ENCODE measurements around the gene FUCA2.
A peak's percentile ranks its signal among the peaks of the same experiment; 100 is the strongest.
"Not testable (repeated sequence)": the region's sequence is repeated elsewhere in the genome, so short reads cannot be mapped to it uniquely, and the experiment has no call there.

The FUCA2 gene

DNA sequence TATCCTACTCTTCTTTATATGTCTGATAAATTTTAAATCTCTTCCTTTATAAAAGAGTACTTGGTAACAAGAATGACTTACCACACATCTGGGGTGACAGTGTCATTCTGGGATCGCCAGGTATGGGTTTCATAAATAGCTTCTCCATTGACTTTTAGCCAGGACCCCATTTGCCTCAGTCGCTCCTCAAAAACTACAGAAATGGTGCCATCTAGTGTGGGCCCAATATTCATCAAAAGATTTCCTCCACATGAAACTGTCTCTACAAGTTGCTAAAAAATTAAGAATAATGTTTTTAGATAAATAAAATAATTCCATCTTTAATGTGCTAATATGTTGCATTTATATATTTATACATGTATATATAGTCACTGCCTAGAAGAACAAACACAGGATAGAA, 9.7 kb downstream of the FUCA2 start:
- no peak for DNase-seq (ENCODE audit: low read depth in 1 of 2, low spot score in 1 of 2)

DNA sequence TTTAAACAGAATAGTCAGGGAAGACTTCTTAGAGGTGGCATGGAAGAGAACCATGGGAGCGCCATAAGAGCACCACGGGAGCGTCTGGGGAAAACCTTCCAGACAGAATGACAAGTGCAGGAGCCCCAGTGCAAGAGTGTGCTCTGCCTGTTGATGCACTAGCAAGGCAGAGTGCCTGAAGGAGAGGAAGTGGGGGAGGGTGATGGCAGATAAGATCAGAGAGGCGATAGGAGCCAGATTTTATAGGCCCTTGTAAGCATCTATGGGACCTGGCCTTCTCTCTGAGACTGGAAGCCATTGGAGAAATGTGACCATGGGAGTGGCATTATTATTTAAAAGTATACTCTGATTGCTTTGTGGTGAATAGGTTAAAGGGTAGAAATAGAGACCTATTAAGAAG, 13.1 kb downstream of the FUCA2 start:
- DNase-seq (ENCODE audit: low read depth in 1 of 2, low spot score in 1 of 2), result no peak

DNA sequence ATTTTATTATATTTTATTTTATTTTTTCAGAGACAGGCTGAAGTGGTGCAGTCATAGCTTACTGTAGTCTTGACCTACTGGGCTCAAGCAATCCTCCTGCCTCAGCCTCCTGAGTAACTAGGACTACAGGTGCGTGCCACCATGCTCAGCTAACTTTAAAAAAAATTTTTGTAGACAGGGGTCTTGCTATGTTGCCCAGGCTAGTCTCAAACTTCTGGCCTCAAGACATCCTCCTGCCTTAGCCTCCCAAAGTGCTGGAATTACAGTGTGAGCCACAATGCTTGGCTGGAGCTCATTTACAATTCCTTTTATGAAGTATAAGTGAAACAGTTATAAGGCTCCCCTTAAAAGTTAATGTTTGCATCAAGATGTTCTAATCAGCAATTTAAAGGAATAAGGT, 14.5 kb downstream of the FUCA2 start:
- DNase-seq (ENCODE audit: low read depth in 1 of 2, low spot score in 1 of 2), result no peak

DNA sequence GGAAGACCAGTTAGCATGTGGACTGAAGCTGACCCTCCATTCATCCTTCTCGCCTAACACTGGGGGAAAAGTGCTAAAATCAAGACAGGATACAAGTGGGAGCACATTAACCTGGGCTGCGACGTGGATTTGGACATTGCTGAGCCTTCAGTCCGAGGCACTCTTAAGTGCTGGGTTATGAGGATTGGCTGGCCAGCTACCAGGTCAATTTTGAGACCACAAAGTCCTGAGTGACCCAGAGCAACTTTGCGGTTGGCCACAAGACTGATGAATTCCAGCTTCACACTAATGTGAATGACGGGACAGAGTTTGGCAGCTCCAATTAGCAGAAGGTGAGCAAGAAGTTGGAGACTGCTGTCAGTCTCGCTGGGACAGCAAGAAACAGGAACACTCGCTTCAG, 20.7 kb downstream of the FUCA2 start:
- no peak for DNase-seq (ENCODE audit: low read depth in 1 of 2, low spot score in 1 of 2)

DNA sequence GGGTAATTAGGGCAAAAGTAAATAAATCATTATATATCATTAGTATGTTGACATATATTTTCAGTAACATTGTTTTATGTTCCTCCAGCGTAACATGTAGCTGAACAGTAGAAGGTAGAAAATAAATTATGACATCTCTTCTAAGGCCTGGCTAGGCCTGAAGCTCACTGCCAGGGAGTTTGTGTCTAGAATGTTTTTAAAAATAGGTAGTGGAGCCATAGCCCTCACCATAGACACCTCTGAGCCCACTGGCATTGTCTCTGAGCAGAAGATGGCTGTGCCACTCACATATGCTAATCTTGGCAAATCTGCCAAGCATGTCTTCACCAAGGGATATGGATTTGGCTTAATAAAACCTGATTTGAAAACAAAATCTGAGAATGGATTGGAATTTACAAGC, 21.3 kb downstream of the FUCA2 start:
- no peak for DNase-seq (ENCODE audit: low read depth in 1 of 2, low spot score in 1 of 2)

DNA sequence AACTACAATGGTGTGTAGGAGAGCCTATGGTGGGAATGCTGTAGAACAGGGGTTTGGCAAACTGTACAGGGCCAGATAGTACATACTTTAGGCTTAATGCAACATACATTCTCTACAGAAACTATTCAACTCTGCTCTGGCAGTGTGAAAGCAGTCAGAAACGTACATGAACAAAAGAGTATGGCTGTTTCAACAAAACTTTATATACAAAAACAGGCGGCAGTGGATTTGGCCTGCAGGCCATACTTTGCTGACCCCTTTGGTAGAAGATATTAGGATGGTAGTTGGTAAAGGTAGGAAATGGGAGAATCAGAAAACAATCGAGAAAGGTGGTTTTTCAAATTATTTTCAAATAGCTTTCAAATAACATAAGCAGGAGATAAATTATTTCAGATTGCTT, 24.8 kb downstream of the FUCA2 start:
- no peak for DNase-seq (ENCODE audit: low read depth in 1 of 2, low spot score in 1 of 2)

DNA sequence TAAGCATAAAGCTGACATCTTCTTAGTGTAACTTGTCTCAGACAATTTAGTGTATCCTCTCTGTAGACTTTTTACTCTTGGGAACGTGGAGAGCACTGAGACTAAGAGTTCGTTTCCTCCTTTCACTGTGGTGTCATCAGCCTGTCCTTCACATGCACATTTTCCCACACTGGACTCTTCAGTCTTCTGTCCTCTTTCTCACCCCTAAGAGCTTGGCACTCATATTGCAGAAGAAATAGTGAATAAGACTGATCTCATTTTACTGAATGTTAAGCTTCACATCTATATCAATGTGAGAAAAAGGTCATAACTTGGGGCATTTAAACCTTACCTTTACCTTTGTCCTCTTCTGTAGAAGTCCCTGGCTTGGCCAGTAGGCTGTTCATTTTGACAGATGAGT, 25.6 kb downstream of the FUCA2 start:
- DNase-seq (ENCODE audit: low read depth in 1 of 2, low spot score in 1 of 2), result no peak

DNA sequence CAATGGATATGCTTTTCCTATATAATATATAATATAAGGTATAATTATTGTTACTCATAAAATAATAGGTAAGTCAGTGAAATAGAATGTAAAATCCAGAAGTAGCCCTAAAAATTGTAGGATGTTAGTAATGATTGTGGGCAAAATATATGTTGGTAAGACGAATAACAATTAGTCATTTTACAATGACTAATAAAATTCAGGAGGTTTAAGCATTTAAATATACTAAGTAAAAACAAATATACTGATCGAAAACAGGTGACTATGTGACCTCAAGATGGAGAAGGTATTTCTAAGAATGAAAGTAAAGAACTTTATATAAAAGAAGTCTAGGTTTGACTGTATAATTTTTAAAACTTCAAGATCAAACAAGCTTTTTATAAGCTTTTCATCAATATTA, 28.9 kb downstream of the FUCA2 start:
- no peak for DNase-seq (ENCODE audit: low read depth in 1 of 2, low spot score in 1 of 2)

DNA sequence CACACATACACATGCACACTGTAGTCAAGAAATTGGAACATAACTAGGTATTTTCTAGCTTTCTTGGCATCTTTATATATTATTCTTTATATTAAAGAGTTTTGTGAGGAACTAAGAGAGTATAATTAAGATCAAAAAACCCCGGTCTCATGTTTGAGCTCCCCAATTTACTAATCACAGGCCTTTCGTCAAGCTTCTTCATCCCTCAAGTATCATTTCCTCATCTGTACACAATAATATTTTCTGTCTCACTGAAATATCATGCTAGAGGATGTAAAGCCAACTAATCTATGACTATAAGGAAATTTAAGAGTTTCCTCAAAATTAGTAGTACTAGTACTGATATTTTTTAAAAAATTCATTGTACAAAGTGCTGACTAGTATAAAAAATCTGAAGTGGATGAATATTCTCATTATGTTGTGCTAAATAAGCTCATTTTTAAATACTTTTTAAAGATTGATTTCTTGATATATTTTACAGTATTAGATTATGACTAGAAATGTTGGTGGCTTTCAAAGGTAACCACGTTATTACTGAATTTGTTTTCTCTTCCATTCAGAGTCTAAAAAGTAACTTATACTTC, 32.9 kb downstream of the FUCA2 start:
- DNase-seq (ENCODE audit: low read depth in 1 of 2, low spot score in 1 of 2), result no peak

DNA sequence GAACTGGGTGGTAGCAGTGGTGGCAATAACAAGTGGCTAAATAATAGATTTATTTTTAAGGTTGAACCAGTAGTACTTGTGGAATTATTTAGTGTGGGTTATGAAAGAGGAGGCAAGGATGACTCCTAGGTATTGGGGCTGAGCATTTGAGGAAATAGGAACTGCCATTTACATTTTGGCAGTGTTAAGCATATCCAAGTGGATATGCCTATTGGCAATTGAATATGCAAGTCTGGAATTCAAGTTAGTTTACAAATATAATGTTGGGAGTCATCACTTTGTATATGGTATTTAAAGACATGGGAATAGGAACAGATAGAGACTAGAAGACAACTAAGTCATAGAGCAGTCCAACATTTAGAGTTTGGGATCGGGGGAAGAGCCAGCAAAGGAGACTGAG, 35.0 kb downstream of the FUCA2 start:
- DNase-seq (ENCODE audit: low read depth in 1 of 2, low spot score in 1 of 2), result no peak

DNA sequence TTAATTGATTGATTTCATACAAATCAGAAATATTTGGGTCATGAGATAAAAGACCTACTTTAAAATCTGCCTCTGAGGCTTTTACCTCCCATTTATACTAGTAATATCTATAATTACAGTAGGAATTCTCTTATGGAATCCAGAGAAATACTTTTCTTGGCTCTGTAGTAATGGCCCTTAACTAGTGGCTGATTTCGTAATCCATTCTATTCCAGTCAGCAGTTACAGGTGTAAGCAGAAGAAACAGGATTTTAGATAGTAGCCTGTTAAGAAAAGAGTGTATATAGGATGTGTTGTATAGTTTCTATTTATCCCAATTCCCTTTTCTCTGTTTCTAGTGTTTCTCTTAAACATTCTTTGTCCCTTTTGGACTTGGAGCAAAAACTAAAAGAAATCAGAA, 39.7 kb downstream of the FUCA2 start:
- no peak for DNase-seq (ENCODE audit: low read depth in 1 of 2, low spot score in 1 of 2)

DNA sequence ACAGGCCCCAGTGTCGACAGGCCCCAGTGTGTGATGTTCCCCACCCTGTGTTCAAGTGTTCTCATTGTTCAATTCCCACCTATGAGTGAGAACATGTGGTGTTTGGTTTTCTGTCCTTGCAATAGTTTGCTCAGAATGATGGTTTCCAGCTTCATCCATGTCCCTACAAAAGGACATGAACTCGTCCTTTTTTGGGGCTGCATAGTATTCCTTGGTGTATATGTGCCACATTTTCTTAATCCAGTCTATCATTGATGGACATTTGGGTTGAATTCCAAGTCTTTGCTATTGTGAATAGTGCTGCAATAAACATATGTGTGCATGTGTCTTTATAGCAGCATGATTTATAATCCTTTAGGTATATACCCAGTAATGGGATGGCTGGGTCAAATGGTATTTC, 42.7 kb downstream of the FUCA2 start:
- DNase-seq (ENCODE audit: low read depth in 1 of 2, low spot score in 1 of 2), result not testable (repeated sequence)

DNA sequence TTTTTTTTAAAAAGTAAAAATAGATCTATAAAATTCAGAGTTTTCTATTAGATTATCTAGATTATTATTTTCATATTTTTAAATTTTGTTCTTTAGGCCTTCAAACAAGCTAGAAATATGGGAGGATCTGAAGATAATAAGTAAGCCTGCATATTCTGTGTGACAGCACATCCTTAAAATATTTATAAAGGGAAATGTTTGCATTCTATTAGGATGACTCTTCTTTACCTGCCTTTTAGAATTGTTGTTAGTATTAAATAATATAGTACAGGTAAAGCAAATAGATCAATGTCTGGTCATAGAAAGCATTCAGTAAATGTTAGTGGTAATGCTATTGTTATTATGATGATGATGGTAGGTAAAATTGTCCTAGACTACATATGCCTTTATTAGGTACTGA, 43.5 kb downstream of the FUCA2 start:
- no peak for DNase-seq (ENCODE audit: low read depth in 1 of 2, low spot score in 1 of 2)

DNA sequence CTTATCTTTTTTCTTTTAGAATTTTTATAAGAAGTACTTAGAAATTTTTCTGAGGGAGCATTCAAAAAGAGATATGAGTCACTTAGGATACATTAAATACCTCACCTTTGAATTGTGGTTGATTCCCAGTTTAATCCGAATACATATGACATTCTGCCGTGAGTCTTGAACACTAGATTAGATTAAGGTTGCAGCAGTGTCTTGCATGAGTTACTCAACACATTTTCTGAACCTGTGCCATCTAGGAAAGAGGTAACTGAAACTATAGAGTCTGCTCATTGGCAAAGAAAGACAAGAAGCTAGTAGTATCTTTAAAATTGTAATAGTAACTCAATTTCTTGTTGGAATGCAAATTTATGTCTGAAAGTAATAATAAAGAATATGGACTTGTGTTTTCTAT, 46.0 kb downstream of the FUCA2 start:
- DNase-seq (ENCODE audit: low read depth in 1 of 2, low spot score in 1 of 2), result no peak

DNA sequence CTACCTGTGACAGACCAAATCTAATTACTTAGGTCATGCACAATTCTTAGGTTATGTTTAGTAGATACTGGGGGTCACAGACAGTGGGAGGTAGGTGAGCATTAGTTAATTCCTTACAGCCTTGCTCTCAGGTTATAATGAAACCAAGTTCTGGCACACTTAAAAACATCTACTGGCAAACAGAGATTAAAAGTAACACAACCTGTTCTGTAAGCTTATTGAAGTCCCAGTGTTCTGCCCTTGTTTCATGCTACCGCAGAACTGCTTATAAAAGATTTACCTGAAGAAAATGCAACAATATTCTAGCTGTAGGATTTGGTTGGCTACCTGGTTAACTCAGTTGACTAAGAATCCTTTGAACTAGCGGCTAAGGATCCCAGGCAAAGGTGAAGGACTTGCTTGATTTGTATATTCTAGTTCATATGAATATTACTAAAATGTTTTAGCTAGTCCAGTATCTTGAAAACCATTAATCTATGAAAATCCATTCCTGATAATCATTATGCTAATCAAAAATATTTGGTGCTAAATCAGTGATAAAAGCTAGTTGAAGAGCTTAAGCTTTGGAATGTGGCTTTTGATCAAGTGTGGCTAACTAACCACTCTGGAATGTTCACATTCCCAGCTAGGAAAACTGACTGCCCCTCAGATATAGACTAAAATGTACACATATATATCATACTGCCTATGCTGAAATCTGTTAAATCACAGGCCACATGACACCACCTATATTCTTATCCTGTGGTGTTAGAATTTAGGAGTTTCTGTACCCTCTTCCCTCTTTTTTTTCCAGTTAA, 53.8 kb downstream of the FUCA2 start:
- no peak for DNase-seq (ENCODE audit: low read depth in 1 of 2, low spot score in 1 of 2)

DNA sequence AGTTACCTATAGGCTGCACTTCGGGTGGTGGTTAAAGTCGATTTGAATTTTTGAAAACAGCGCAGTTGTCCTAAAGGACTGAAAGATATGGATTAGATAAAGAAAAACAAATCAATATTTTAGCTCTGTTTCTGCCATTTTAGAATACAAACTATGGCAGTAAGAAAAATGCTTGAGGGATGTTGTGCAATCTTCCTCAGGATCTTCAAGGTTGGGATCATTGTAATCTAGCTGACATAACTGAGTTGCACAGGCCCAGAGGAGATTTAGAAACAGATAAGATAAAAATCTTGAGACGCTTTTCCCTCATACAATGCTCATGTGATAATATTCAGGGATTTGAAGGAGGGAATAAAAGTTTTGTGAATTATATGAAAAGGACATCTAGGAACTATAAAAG, 60.0 kb downstream of the FUCA2 start:
- DNase-seq (ENCODE audit: low read depth in 1 of 2, low spot score in 1 of 2), result no peak

DNA sequence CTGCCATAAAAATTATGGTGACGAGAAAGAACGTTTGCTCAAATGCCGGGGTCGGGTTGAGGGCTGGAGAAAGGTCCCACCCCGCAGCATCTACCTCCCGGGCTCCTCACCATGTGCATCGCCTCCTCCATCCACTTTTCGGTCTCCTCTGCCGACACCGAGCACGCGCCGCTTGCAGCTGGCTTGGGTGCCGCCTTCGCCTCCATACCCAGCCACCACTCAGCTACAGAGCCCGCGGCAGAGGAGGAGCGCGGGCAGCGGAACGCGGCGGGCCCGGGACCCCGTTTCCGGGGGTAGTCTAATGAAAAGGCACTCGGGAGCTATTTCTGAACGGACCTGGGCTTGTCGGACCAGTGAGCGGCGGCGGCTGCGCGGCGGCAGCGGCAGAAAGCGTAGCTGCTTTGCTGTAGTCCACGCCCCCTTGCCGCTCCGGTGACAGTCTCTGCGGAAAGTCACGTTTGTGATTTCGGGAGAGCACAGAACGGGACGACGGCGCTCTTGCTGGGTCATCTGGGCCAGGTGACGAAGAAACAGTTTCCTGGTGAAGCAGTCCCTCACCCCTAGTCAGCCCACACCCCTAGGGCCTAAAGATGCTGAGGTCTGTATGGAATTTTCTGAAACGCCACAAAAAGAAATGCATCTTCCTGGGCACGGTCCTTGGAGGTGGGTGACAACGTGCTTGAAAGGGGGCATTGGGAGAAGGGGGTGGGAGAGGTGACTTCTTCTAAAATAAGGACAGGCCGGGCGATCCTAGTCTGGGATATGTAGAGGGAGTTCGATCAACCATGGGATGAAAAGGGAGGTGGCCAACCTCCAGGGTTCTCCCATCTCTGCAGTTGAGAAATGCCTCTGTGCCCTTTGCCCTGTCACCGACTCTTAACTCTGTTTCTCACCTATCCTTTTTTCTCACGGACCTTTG, 60.8 kb downstream of the FUCA2 start, which contains the start of the genes ADAT2 and PEX3:
Gene ADAT2 (minus strand): TSS at position 243 of the 919 bp plus-strand sequence. CDS start 37 bp downstream, at position 206.
Gene PEX3 (plus strand): TSS at position 353 of the 919 bp plus-strand sequence. CDS start 238 bp downstream, at position 591.
- DNase-seq (ENCODE audit: low read depth in 1 of 2, low spot score in 1 of 2), result peak; percentile 82 to 91

DNA sequence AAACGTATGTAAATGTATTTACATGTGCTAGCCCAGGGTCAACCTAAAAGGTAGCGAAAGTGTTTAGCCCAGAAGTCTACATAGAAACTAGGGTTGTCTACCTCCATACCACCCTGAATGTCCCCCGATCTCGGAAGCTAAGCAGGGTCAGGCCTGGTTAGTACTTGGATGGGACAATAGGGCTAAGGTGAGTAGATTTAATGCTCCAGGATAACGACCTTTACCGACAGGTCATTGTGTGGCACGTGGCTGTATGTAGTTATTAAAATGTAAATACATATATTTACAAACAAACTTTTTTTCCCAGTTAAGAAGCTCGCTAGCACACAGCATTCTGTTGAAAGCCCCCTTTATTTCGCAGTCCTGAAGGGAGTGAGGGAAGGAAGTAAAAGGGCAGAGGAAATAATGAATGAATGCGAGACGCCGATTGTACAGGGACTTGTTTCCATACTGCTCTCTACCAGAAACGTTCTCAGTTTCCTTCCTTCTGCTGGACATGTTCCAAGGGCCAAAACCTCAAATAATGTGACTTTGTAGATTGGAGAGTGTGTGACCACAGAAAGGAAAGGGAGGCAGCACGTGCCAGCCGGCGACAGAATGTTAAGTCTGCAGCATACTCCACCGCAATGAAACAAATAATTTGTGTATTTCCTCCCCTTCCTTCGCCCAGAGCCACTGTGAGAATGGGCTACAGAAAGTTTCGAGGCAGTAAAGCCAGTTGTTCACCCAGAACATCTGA, 61.6 kb downstream of the FUCA2 start:
- peak in 1 of 2 donors; percentile 12 for DNase-seq (ENCODE audit: low read depth in 1 of 2, low spot score in 1 of 2)

DNA sequence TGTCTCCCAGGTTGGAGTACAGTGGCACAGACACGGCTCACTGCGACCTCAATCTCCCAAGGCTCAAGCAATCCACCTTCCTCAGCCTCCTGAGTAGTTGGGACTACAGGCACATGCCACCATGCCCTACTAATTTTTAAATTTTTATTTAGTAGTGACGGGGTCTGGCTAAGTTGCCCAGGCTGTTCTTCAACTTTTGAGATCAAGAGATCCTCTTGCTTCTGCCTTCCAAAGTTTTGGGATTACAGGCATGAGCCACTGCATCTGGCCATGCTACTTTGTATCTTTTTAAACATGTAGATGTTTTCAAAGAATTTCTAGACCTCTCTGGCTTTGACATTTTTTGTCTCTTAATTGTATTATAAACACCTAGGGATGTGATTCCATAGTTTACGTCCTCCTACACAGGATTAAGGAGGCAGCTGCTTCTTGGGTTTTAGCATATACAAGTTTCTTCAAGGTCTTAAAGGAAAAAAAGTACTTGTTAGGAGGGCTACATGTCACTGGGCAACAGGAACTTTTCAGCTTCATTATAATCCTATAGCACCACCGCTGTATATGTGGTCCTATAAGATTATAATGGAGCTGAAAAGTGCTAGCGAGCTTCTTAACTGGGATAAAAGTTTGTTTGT, 62.3 kb downstream of the FUCA2 start:
- no peak for DNase-seq (ENCODE audit: low read depth in 1 of 2, low spot score in 1 of 2)

DNA sequence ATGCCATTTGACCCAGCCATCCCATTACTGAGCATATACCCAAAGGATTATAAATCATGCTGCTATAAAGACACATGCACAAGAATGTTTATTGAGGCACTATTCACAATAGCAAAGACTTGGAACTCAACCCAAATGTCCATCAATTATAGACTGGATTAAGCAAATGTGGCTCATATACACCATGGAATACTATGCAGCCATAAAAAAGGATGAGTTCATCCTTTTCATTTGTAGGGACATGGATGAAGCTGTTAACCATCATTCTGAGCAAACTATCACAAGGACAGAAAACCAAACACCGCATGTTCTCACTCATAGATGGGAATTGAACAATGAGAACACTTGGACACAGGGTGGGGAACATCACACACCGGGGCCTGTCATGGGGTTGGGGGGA, 63.7 kb downstream of the FUCA2 start:
- DNase-seq (ENCODE audit: low read depth in 1 of 2, low spot score in 1 of 2), result not testable (repeated sequence)
